Effector CD8-positive, alpha-beta T cell (primary cell): ENCODE measurements around the gene GRAMD4.

ENCODE experiments used
- DNase-seq: peaks from one replicate; lab custom pipeline; 2025; lab: John Stamatoyannopoulos, UW

Gene GRAMD4

GRCh38 chr22:46691571-46691970 lies 71.4 kb downstream of the GRAMD4 start:
- DNase-seq, result no peak

- no peak for DNase-seq
These were observed 73.6 kb downstream of the GRAMD4 start for GRCh38 chr22:46693634-46694415.

- DNase-seq, result no peak
These were observed 74.4 kb downstream of the GRAMD4 start for GRCh38 chr22:46694416-46695170.

DNA sequence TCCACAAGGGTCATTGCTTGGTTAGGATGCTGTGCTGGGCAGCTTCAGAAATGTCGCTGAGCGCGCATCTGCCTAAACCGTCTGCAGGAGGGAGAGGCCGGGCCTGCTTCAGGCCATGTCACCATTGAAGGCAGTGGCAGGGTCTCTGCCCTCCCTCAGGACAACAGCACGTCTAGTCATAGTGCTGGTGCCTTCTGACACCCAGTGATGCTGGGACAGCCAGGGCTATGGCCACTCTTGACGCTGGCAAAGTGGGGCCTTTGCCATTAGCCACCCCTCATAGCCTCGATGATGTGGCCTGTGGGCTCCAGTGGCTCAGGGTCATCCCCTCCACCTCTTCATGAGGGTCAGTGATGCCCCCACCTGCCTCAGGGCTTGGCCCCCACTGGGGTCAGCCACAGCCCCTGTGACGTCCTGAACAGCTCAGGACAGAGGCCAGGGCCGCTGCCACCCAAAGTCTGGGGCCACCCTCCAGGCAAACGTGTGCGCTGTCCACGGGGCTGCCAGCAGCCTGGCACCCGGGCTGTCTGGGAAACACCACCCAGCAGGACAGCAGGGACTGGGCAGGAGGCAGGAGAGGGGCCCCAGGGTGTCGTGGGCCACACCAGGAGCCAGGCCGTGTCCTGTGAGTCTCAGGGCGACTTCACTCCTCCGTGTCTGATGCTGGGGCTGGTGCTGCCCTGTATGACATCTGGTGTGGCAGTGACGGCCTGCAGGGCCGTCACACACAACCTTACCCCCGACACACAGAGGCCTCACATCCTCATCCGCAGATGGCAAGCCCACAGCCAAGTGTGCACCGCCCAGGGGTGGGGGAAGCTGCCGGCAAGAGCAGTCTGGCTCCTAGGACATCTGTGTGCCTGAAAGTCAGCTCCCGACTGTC lies 75.4 kb downstream of the GRAMD4 start:
- DNase-seq, result no peak

GRCh38 chr22:46696229-46696518 lies 76.0 kb downstream of the GRAMD4 start:
- DNase-seq, result no peak

GRCh38 chr22:46696614-46697013 lies 76.4 kb downstream of the GRAMD4 start:
- DNase-seq, result no peak

GRCh38 chr22:46697811-46698515 lies 77.8 kb downstream of the GRAMD4 start:
- DNase-seq, result no peak

DNA sequence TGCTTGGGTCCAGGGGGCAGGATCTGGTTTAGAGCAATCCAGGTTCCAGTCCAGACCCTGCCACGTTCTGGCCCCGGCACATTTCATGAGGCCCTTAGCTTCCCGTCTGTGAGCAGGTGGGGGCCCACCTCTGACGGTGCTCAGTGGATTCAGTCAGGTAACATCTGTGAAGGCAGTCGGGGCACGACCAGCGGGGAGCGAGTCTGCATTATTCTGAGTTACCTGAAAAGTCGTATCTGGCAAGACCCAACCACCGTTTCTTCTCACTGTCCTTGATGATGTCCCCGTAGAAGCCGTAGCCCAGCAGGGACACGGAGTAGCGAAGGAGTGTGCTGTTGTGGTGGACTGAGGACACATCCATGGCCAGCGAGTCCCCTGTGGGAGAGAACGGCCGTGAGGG lies 78.9 kb downstream of the GRAMD4 start:
- no peak for DNase-seq

DNA sequence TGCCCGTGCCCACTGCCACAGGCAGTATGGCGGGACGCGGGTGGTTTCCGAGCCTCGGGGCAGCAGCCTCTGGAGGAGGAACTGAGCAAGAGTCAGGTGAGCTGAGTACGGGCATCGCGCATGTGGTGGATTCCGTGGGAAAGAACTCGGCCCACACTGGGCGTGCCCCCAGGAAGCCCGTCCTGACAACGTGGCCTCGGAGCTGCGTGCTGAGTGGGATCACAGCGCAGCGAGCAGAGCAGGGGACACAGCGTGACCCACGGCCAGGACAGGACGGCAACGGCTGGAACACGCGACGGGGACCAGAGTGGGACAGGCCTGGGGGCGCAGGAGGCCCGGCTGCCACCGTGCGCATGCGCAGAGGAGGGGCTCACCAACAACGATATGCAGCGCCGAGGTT lies 81.1 kb downstream of the GRAMD4 start:
- DNase-seq, result no peak

- DNase-seq, result no peak
These were observed 83.2 kb downstream of the GRAMD4 start for GRCh38 chr22:46703171-46703995.

- DNase-seq, result no peak
These were observed 83.8 kb downstream of the GRAMD4 start for GRCh38 chr22:46703996-46704370.

- no peak for DNase-seq
These were observed 85.9 kb downstream of the GRAMD4 start for GRCh38 chr22:46706060-46706459.

DNA sequence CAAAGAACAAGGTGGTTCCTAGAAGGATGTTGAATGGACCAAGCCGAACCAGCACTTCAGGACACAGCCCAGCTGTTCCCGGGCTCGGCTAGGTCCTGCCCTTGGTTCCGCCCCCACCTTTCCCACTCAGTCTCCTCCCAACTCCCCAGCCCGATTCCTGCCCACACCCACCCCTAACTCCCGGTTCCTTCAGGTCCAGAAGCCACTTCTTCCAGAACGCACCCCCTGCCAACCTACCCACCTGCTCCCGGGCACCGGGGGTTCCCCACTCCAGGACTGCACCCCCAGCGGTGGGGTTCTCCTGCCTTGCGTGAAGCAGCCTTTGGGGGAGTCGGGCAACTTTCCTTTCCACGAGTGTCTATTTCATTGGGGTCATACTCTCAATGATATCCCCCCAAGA lies 87.1 kb downstream of the GRAMD4 start:
- no peak for DNase-seq

GRCh38 chr22:46707827-46708570 lies 87.8 kb downstream of the GRAMD4 start:
- no peak for DNase-seq

- DNase-seq, result no peak
These were observed 88.7 kb downstream of the GRAMD4 start for GRCh38 chr22:46708766-46709330.

DNA sequence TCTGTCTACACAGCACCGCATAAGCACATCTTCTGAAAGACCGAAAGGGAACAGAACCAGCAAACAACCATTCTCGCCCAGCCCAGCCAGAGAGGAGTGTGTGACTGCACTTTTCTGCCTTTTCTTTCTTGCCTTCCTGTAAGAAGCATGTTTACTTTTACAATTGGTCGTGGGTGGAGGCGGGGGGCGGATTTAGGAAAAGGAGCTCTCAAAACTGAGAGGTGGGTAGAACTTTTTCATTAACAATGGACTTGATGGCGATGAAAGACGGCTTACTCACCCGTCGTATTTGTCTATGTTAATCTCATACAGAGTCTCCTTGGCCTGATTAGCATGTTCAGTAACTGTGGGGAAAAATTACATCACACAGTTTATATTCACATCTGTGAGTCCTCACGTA lies 90.6 kb downstream of the GRAMD4 start:
- no peak for DNase-seq

DNA sequence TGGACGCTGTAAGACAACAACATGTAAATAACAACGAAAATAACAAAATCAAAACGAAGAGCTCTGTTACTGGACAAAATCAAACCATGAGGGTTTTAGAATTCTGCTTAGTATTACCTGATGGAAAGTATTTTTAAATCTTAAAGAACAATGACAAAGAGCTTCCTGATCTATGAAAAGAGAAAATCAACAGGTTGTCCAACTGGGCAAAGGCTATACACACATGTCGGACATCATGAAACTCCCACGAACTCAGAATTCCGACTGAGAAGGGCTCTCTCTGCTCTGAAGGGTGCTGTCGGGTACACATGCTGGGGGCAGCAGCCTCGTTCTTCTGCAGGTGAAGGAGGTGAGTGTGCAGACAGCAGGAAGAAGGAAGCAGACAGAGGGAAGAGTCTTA lies 92.1 kb downstream of the GRAMD4 start:
- no peak for DNase-seq

DNA sequence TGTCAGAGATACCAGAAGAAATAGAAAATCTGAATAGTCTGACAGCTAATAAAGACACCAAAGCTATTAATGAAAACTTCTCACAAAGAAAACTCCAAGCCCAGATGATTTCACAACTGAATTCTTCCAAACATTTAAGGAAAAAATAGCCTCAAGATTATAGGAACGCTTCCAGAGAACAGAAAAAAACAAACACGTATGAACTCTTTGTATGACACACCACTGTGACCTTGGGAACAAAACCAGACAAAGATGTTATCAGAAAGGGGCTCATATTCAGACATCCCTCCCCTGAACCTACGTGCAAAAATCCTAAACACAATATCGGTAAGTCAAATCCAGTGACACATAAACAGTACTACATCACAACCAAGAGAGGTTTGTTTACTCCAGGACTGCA lies 94.4 kb downstream of the GRAMD4 start:
- no peak for DNase-seq

GRCh38 chr22:46719921-46720320 lies 99.7 kb downstream of the GRAMD4 start:
- no peak for DNase-seq

DNA sequence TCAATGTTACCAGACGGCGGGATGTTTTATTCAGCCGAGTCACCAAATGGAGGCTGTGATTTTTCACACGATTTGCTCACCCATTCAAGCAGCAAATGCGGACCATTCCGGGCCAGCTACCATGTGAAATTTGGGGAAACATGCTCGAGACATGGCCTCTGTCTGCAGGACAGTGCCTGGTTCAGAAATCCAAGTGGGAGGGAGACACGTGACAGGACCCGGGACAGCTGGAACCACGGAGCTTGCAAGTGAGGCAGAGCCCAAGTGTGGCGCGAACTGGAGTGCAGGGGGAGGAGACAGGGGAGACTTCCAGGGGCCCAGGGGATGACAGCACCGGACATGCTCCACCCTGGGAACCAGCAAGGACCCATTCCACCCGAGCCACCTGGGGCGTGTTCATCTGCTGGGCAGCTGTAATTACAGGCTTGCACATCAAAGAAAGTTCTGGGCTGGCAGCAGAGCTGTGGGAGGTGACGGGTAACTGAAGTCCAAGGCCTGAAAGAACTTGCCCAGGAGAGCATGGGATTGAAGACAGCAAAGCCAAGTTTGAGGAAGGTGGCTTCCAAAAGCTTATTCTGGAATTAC lies 101.4 kb downstream of the GRAMD4 start:
- no peak for DNase-seq
